ENCODE results near the gene CEL.
A peak's percentile ranks its signal among the peaks of the same experiment; 100 is the strongest.
"Not testable (repeated sequence)": the region's sequence is repeated elsewhere in the genome, so short reads cannot be mapped to it uniquely, and the experiment has no call there.

Gene CEL

DNA sequence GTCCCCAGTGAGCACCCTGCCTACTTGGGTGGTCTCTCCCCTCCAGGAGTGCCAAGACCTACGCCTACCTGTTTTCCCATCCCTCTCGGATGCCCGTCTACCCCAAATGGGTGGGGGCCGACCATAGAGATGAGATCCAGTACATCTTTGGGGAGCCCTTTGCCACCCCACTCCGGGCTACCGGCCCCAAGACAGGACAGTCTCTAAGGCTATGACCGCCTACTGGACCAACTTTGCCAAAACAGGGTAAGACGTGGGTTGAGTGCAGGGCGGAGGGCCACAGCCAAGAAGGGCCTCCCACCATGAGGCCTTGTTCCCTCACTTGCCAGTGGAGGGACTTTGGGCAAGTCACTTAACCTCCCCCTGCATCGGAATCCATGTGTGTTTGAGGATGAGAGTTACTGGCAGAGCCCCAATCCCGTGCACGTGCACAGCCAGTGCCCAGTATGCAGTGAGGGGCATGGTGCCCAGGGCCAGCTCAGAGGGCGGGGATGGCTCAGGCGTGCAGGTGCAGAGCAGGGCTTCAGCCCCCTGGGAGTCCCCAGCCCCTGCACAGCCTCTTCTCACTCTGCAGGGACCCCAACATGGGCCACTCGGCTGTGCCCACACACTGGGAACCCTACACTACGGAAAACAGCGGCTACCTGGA lies 24.6 kb downstream of the CEL start:
- not testable (repeated sequence) for DNase-seq (ENCODE audit: low spot score)

DNA sequence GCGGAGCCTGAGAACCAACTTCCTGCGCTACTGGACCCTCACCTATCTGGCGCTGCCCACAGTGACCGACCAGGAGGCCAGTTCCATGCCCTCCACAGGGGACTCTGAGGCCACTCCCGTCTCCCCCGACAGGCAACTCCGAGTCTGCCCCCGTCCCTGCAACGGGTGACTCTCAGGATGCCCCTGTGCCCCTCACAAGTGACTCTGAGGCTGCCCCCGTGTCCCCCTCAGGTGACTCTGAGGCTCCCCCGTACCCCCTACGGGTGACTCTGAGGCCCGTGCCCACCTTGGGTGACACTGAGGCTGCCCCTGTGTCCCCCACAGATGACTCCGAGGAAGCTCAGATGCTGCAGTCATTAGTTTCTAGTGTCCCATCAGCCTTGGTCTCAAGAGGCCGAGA lies 25.1 kb downstream of the CEL start:
- no peak for DNase-seq (ENCODE audit: low spot score)

DNA sequence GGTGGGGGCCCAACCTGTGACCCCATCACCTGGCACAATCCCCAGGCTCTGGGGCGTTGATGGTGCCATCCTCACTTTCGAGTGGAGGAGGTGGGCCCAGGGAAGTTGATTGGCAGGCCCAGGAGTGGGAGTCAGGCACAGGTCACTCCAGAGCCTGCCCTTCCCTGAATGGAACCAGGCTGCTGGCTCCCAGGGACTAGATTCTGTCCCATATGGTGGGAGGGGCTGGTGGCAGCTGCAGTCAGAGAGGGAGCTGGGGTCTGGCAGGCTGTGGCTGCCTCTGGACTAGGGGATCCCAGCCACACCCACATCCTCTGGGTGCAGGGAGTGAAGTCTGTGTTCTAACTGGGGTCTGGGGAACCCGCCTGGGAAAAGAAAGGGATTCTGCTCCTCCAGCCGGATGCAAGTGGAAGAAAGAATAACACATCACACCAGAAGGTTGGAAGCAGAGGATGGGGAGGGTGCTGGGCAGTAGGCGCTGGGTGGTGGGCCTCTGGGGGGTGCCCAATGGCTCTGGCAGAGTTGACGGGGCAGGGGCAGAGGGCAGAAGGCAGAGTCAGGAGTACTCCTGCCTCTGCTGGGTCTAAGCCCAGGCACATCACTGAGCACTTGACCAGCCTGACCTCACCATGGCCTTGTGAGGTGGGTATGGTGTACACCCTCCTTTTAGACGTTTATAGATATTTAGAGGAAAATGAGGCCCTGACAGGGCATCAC lies 25.8 kb downstream of the CEL start:
- DNase-seq (ENCODE audit: low spot score), result no peak

DNA sequence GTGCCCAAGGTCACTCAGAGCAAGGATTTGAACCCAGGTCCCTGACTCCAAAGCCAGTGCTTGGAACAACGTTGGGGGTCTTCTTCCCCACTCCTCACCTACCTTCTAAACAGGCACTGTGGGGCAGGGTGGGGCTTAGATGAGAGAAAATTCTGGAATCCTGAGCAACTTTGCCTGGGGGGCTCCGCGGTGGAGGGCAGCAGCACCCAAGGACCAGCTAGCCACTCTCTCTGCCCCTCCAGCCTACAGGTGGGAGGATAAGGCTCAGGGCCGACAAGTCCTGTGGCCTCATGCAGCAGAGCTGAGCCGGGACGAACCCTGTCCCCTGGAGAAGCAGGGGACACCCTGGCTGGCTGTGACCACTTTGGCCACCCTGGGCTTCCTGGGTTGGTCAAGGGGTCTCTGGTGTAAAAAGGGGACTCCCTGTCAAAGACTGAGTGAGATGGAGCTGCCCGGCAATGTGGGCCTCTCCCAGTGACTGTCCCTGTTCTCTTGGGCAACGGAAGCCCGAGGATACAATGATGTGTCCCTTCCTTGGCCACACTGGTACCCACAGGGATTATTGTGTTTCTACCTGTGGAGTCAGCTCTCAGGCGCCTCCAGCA lies 26.5 kb downstream of the CEL start:
- DNase-seq (ENCODE audit: low spot score), result no peak

DNA sequence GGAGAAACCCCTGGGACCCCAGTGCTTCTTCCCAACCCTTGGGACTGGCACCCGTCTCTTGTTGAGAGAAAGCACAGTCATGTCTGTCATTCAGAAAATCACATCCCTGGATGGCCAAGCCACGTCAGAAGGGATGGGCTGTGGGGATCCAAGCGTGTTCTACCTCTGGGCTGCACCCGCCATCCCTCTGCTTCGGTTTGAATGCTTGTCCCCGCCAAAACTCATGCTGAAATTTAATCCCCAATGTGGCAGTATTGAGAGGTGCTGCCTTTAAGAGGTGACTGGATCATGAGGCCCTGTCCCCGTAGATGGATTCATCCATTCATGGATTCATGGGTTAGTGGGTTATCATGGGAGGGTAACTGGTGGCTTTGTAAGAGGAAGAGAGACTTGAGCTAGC lies 27.0 kb downstream of the CEL start:
- no peak for DNase-seq (ENCODE audit: low spot score)

DNA sequence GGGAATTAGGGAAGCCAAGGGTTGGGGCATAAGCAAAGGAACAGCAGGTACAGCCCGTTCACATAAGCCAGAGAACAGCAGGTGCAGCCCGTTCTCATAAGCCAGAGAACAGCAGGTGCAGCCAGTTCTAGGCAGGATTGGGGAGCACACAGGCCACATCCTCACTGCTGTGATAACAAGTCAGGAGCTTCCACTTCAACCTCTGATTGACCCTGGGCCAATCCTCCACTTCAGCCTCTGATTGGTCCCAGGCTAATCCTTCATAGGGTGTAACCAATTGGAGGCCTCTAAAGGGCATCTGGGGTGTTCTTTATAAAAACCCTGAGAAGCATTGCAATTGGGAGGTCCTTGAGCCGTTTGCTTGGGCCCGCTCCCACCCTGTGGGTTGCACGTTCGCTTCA lies 27.5 kb downstream of the CEL start:
- DNase-seq (ENCODE audit: low spot score), result no peak

DNA sequence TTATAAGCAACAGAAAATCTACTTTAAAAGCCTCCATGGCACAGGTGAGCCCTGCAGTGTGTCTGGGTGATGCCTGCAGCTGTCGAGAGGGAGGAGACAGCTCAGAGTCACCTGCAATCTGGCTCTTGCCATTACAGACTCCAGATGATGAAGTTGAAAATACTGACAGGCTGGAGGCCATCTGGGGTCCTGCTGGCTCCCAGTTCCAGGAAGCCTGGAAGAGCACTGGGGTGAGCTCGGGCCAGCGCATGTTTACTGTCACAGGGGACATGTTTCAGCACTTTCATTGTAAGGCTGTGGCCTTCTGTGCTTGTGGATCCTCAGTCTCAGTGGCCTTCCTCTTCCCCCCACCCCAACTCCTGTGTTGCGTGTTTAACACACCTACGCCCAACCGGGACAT lies 28.4 kb downstream of the CEL start:
- no peak for DNase-seq (ENCODE audit: low spot score)

DNA sequence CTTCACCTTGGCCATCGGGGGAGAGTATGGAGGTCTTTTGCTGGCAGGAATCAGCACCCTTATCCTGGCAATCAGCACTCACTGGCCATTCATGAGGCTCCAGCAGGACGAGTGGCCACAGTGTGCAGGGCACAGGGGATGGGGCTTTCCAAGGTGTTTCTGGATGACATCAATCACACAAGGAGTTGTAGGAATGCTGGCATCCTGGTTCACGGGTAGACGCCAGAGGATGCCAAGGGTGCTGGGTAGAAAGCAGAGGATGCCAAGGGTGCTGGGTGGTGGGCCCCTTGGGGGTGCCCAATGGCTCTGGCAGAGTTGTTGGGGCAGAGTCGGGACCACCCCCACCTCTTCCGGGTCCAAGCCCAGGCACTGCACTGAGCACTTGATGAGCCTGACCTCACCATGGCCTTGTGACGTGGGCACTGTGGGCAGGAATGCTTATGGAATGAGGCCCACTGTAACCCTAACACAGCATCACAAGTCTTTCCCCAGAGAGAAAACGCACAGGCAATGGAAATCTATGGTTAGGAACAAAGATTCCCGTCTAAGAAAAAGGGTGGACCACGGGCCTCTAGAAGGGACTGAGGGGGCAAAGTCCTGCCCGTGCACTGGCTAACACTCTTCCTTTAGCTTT lies 29.1 kb downstream of the CEL start:
- DNase-seq (ENCODE audit: low spot score), result no peak

DNA sequence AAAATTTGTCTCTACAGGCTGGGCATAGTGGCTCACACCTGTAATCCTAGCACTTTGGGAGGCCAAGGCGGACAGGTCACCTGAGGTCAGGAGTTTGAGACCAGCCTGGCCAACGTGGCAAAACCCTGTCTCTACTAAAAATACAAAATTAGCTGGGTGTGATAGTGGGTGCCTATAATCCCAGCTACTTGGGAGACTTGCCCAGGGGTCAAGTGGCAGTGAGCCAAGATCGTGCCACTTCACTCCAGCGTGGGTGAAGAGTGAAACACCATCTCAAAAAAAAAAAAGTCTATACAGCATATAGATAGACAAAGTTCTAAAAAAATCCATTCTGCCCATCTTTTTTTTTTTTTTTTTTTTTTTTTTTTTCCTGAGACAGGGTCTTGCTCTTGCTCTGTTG lies 32.6 kb downstream of the CEL start:
- DNase-seq (ENCODE audit: low spot score), result not testable (repeated sequence)

DNA sequence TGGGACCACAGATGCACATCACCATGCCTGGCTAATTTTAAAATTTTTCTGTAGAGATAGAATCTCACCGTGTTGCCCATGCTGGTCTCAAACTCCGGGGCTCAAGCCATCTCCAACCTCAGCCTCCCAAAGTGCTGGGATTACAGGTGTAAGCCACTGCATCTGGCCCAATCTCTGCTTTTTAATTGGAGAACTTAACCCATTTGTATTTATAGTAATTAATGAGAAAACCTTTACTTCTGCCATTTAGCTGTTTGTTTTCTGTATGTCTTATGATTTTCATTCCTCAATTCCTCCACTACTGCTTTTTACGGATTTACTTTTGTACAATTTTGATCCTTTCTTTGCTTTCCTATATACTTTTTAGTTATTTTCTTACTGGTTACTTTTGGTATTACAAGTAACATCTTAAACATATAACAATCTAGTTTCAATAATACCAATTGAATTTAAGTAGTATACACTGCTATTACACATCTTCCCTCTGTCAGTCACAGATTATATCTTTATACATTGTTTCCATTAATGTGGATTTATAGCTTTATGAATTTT lies 33.1 kb downstream of the CEL start:
- DNase-seq (ENCODE audit: low spot score), result no peak

DNA sequence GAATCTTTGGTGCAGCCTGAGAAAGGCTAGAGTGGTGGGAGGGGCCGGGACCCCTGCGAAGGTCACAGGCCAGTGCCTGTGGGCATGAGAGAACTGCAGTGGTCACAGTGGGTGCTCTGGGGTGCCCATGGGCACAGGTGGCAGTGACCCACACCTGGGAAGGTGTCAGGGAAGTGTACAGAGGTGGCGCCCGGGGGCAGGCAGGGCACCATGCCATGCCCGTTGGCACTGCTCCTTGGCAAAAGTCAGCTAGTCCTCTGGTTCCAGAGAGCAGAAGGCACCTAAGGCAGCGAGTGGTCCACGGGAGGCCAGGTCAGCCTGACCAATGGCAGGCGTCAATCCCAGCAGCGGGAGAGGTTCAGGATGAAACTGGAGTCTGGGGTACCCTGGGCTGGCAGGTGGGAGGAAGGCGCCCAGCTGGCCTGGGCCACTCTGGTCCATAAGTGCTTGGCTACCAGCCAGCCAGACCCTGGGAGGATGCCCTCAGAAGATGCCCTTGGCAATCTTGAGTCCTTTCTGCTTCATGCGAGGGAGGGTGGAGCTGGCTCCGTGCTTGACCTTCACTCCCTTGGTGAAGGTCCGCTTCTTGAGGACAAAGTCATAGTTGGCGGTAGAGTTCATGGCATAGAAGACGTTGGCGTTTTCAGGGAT lies 36.4 kb downstream of the CEL start:
- no peak for DNase-seq (ENCODE audit: low spot score)

DNA sequence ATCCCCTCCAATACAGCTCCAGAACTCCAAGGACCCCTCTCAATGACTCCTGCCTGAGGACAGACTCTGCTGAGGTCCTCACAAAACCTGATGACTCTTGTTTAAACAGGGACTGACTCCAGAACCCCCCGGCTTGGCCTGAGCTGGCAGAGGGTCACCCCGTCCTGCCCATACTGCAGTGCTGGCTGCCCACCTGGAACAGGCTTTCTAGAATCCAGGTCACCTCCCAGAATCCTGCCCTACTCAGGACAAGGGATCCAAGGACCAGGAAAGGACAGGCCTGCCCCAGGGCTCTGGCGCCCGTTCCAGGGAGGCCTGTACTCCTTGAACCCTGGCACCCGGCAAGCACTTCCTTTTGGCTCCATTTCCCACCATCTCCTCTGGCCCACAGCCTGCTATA lies 37.1 kb downstream of the CEL start:
- DNase-seq (ENCODE audit: low spot score), result no peak

DNA sequence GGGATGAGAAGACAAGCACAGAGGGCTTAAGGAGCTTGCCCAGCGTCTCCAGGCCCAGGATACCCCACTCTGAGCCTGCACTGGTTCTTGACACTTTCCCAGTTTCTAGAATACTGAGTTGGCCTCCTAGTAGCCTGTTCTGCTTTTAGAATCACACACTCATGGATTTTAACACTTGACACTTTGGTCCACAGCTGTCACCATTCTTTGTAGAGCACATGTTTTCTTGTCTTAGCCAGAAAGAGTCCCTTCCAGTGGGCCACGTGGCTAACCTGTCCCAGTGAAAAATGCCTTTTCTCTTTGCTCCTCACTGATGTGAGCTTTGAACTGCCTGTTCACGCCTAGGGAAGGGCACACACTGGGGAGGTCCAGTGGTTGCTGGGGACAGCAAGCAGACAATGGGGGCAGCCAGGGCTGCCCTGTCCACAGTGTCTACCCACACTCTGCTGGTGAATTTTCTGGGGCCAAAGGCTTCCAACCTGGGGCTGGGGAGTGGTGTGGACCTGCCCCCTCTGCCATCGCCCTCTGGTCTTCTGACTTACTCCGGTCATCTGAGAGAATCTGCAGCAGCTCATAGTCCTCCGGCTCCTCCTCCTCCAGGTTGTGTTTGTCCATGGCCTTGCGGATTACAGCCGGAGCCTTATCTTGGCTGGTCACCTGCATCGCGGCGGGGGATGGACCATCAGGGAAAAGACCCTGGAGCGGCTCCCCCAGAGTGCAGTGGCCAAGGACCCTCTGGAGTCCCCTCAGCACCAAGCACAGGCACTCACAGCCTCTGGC lies 38.1 kb downstream of the CEL start:
- DNase-seq (ENCODE audit: low spot score), result no peak

DNA sequence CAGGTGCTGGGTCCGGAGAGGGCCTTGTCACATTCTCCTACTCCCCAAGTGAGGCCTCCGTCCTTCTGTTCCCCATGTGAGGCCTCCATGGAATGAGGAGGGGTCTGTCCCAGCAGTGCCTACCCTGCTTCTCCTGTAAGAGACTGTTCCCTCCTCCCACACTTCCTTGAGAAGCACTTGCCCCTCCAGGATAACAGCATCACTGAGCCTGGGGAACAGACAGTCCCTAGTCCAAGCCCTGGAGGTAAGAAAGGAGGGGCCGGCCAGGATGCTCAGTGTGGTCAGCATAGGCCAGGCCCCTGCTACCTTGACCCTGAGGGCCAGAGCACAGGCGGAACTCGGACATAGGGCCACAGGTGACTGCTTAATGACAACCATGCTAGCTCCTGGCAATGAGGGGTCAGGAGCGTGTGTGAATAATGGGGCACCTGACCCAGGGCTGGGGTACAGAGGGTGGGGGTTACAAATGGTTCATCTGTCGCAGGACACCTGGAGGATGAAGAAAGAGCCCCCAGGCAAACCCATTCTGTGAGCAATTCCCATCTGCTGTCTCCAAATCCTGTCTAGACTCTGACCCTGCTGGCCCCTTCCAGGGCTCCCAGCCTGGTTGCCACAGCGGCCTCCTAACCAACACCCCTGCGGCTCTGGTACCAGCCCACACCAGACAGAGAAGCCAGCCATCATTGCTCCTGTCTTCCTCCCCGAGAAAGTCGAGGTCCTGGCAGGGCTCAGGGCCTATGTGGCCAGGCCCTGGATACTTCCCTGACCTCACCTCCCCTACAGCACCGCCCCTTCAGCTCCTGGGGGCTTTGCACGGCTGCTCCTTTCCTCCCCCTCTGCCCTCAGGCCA lies 39.0 kb downstream of the CEL start:
- no peak for DNase-seq (ENCODE audit: low spot score)

DNA sequence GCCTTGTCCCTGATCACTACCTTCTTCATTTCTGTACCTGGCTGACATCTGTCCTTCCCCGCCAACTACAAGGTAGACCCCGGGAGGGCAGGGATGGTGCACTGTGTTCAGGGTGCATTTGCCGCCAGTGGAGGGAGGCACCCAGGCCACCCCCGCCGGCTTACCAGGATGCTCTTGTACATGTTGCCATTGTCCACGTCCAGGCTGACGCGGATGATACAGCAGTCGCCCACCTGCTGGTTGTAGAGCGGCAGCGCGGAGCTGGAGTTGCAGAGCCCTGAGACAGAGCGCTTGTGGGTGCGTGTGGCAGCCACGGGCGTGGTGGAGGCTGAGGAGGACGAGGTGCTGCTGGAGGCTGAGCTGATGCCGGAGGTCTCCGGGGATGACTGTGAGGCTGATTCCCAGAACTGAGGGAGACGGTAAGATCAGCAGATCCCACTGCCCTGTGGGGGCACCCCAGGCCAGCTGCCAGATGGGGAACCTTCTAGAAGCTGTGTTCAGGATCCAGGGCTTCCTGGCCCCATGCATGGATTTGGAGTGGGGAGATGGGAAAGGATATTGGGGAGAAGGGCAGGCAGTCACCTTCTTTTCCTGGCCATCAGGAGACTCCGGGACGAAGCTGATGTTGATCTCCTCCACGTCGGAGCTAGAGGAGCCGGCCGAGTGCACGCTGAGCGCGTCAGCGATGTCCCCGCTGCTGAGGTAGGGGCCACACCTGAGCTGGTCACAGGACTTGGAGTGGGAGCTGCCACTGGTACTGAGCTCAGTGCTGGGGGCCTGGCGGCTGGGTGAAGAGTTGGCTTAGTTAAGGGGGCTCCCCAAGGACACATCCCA lies 39.8 kb downstream of the CEL start:
- DNase-seq (ENCODE audit: low spot score), result no peak

DNA sequence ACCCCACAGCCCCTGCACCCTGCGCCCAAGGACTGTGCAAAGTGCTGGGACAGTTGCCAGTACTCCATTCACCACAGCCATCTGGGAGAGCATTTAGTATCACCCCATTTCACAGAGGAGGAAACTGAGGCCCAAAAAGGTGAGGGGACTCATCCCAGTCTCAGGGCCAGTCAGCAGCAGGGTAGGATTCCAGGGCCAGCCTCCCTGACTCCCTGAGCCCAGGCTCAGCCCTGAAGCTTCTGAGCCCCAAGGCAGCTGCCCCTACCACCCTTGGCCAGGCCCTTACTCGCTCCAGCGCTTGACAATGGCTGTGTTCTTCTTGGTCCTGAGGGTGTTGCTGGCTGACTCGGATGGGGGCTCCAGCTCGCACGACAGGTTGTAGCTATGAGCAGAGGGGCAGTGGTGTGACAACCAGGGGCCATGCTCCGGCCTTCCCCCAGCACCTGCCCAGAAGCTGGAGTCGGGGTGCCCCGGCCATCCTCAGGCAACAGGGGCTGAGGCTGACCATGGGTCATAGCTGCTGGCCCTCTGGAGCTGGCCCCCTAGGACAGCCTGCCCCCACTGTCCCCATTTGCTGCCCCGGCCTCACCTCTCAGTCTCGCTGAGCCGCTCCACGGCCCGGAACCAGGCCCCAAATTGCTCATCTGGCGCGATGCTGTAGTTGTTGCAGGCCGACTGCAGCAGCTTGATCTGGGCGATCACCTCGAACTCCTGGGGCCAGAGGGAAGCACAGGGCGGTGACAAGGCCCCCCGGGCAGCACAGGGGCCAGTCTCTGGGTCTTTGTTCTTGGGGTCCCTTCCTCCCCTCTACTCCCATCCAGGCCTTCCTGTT lies 40.6 kb downstream of the CEL start:
- no peak for DNase-seq (ENCODE audit: low spot score)

DNA sequence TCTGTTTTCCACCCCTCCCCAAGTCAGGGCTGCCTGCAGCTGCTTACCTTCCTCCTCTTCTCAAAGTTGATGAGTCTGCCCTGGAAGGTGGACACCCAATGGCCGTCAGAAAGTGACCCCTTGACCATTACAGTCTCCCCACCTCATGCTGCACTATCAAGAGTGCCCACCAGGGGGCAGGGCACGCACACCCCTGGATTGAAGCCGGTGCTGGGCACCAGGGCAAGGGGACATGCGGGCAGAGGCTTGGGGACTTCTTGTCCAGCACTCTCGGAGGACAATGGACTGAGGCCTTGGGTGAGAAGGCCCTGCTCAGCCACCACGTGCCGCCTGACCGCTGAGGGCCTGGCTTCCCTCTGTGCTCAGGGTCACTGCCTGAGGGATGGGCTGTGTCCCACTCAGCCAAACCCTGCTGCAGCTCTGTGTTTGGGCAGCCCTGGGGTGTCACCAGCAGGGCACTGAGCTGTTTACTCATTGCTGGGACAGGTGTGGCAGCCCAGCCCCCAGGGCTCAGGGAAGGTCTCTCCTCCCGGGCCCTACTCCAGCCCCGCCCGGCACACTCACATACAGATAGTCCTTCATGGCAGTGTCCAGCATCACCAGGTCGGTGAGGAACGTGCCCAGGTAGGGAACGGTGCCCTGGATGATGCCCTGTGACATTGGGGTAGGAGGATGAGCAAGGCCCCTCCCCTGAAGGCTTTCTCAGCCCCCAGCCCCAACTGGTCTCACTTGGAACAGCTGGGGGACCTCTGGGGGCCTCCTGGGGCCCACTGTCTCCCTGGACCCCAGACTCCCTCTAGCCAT lies 41.6 kb downstream of the CEL start:
- DNase-seq (ENCODE audit: low spot score), result peak; percentile 58

DNA sequence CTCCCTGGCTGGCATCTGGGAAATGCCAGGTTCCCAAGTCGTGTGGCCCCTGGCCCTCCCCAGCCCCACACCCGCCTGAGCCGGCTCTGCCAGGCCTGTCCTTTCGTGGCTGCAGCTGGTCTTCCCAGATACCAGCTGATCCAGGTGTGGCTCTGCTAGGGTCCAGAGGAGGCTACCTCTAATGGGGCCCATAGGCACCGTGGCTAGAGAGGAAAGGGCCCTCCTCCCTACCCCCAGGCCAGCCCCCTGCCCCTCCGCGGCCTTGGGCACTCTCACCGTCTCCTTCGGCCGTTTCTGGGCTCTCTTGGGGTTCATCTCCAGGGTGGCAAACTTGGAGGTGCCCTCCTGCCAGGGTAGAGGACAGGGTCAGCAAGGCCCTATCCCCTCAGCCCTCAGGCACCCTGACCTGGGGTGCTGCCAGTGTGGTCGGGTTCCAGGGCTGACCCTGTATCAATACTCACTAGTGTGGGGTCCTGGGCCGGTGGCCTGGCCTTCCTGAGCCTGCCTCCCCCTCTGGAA lies 42.3 kb downstream of the CEL start:
- DNase-seq (ENCODE audit: low spot score), result no peak
